SK-MEL-5 (cell line): Measurements from ENCODE around the gene GPR153. TPM values are rescaled to one million over a fixed set of nuclear protein-coding genes. Genes with fewer than 3 reads are reported as not detected.

Experiments
- DNase-seq: peaks from one replicate; pipeline ENCODE4 v3.0.0-alpha.2; 2016; ENCODE audit warnings: low read depth, low spot score
- in situ Hi-C: cut with HindIII; loops from 2 replicates; pipeline ENCODE4 v1.10.0; 2016; ENCODE audit warnings: low sequenced_read_pairs, high pct_unique_total_duplicates, low pct_unique_long_range_greater_than_20kb
- total RNA-seq: library from RNA; depleted of rRNA; stranded (reverse); fragments of >200 nt; shearing (Covaris generic); gene quantifications from 2 replicates; pipeline ENCODE4 v1.2.3, GENCODE V29; 2014

GPR153 gene
- total RNA-seq, 1 experiment from 2014 or later, result 4.7 TPM

DNA sequence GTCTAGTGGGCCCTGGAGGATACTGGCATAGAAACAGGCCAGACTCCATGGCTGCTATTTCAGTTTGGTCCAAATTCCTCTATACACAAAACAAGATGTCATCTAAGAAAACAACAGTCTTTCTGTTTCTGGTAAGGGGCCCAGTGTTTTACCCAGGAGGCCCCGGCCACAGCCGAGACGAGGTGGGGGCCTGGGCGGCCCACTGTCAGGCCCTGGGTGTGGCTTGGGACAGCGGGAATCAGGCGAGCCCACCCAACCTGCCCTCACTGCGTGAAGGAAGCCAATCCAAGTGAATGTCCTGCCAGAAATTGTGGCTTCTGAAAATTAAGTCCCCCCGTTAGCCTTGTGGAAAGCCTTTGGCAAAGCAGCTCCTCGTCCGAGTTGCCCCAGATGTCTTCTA lies 31.2 kb upstream of the GPR153 start:
- in situ Hi-C loops, result no loop called here
- no peak for DNase-seq

DNA sequence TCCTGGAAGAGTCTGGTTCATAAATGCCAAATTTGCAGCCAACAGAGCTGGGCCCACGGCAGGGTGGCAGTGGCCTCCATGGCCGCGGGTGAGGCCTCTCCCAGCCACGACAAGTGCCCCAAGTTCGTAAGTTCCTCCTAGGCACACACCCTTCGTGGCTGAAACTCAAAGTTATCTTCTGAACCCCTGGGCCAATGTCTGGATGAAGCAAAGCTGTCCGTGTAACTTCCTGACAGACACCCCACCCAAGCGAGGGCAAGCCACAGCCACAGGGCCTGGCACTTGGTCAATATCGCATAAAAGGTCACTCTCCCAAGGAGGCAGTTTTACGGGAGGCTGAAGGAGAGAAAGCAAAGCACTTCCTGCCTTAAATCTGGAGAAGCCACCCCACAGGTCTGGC lies 27.8 kb upstream of the GPR153 start:
- in situ Hi-C loops, result no loop called here
- no peak for DNase-seq

DNA sequence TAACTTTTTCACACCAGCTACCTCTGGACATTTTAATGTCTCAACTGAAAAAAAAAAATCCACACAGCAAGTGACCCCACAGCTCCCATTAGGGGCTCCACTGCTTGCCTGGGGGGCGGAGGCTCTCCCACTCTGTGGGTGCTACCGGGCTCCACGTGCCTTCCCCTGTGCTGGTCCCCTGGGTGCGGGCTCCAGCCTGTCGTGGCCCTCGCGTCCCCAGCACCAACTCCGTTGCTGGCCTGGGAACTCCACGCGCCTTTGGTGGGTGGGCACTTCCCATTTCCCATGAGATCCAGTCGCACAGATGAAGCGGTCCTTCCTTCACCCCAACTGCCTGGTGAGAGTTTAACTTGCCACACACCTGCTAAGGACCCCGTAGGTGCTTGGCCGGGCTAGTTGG lies 27.1 kb upstream of the GPR153 start:
- in situ Hi-C loops, result no loop called here

DNA sequence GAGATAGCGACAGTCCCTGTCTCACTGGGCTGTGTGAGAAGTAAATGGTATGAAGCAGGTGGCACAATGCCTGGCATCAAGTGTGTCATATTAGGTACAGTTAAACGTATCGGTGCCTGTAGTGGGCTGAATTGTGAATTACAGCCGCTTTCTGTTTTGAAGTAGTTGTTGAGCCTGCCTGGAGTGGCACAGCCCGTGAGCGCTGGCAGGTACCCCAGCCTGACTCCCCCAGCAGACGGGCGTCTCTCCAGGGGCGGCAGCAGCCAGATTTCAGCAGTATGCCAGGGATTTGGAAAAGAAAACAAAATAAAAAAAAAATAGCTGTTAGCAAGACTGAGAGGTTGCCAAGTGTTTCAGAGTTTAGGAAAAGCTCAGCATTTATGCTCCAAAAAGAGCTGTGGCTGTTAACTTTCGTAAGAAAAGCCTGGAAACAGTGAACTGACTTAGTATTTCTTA lies 26.6 kb upstream of the GPR153 start:
- in situ Hi-C loops, result no loop called here

More for the DNA sequence above, 27.1 kb upstream of the GPR153 start:
- DNase-seq, result no peak

DNA sequence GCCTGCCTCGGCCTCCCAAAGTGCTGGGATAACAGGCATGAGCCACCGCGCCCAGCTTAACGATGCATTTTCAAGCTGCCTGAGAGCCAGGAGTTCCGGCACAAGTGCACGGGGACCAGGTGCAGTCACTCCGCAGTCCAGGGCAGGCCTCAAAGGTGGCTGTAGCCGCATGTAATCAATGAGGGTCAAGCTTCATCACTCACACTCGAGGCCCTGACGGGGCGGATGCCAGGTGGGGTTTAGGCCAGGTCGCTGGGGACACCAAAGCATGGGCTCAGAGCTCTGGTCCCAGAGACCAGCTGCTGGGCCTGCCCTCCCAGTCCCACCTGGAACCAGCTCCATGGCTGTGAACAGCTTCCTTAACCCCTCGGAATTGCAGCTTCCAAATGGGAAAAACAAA lies 26.1 kb upstream of the GPR153 start:
- no peak for DNase-seq
- in situ Hi-C loops, result no loop called here

More for the DNA sequence above, 26.6 kb upstream of the GPR153 start:
- no peak for DNase-seq

DNA sequence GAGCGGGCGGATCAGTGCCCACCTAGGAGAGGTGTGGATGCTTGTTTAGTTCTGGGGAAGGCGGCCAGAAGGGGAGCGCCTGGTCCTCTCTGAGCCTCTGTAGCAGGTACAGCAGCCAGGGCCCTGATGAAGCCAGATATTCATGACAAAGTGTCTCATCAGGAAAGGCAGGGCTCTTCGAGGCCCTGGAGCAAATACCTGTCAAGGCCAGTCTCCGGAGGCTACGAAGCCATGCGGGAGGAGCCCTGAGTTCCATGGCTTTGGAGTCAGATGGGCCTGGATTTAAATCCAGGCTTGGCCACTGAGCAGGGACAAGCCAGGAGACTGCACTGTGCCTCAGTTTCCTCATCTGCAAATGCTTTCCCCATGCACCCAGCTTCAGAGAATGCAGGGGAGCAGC lies 25.4 kb upstream of the GPR153 start:
- in situ Hi-C loops, result no loop called here
- no peak for DNase-seq

DNA sequence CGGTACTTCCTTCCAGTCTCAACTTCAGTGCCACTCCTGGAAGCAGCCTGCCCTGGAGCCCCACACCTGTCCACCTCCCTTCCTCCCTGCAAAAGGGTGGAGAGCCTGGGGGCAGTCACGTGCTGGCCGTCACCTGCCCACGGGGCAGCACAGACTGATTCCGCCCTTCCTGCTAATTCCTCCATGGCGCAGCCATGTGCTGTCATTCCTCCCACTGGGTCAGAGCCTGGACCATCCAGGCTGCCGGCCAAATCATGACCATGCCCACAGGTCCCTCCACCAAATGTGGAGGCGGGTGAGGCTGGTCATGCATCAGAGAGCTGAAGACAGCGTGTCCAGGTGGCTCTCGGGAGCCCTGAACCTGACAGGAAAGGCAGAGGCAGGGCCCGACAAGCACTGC lies 24.4 kb upstream of the GPR153 start:
- in situ Hi-C loops, result no loop called here
- DNase-seq, result no peak

DNA sequence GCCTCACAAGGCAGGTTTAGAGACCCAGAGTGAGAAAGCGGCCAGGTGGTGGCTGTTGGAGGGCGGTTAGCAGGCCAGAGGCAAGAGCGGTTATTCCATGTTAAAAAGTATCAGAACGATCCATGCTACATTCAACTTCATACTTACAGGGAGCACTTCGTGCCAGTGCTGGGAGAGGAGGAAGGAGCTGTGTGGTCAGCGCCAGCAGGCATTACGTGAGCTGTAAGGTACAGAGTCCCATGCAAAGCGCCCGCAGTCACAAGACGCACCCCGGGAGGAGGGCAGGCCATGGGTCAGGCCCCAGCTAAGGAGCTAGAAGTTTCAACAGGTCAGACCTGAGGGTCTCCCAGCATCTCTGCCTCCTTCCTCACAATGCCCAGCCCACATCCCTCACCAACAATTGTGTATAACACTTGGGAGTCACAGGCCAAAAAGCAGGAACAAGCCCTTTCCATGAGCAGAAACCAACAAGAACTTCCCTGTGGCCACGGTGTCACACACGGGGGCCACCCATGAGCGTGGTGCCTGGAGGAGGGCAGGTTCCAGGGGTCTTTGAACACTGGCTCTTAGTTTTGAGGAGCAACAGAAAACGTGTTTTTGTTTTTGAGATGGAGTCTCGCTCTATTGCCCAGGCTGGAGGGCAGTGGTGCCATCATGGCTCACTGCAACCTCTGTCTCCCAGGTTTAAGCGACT lies 21.8 kb upstream of the GPR153 start:
- in situ Hi-C loops, result no loop called here
- DNase-seq, result no peak

DNA sequence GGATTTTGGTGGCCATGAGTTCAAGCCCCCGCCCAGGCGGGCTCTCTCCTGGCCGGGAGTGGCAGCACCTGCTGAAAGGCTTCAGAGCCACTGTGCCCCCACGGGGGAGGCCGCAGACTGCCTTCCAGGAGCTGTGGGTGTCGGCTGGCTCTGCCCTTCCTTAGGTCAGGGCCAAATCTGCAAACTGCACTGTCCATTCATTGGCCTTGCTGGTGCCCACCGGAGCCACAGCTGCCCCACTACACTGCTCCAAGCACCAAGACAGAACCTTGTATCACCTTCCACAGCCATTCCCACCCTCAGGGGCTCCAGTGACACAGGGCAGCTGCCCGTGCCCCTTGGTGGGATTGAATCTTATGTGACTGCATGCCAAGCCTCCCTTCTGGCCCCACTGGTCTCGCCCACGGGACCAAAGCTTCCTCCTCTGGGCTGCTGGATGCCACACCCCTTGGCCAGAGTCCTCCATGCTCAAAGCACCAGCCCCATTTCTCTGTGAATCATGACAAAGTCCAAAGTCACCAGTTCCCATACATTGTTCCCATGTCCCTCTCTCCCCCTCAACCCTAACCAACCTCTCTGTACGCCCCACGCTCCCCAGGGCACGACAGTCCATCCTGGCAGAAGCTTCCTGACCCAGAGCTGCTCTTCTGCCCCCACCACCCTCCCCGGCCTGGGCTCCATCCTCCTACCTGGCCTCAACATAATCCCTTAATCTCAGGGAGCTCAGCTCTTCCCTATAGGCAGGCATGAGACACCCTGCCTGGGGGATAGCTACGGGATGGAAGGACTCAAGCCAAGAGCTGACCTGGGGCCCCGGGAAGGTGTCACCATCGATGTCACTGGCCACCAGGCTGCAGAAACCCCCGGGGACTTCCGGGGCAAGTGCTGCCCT lies 20.9 kb upstream of the GPR153 start:
- in situ Hi-C loops, result no loop called here
- no peak for DNase-seq

DNA sequence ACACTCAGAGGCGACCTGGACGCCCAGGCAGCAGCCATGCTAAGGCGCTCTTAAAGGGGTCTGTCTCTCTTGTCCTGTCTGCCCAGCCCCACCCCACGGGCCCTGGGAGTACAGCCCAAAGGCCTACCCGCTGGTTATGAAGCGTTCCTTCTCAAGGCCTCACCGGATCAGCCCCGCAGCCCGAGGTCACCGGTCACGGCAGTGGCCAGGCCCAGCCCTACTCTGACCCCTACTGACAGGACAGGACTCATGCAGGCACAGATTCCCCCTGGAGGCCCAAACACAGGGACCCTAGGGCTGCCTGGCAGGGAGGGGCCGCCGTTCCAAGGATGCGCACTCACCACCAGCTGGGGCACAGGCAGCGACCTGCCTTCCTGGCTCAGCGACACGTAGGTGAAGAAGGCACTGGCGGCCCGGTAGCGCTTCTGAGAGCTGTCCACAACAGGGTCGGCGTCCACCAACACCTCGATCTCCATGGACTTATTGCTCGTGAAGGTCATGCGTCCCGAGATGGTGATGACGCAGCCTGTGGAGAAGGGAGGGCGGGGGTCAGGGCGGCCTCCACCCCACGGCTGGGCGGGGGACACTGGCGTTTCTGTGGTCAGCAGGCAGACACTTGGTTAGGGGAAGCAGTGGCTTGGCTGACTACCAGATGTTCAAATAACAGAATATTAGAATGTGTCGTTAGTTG lies 20.0 kb upstream of the GPR153 start:
- in situ Hi-C loops, result no loop called here
- DNase-seq, result peak; percentile 24

DNA sequence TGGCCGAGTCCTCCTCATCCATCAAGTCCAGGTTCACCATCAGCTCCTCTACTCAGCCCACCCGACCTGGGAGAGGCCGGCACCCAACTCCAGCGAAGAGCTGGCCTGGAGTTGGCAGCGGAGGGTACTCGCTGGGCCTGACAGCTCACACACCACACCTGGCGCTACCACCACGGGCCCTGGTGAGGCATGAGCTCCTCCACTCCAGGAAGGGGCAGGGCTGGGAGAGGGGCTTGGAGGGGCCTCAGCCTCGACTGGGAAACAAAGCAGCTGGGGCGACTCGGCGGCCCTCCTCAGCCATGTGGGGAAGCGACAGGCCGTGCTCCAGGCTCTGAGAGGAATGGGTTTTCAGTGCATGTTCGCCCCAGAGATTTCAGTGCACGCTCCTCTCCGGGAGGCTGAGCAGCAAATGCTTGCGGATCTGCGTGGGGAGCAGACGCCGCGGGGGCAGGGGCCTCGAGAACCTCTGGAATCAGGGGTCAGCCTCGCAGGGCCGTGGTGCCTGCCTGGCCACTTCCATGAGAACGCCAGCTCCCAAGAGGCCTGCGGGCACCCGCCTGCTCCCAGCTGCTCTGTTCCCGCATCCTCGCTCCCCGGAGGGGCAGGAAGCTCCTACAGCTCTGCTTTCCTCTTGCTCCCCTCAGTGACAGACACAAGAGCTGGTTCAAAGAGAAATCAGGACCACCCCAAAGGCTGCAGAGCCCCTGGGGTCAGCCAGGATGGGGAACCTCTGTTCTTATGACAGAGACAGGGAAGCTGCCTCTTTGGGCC lies 18.9 kb upstream of the GPR153 start:
- no peak for DNase-seq
- in situ Hi-C loops, result no loop called here

DNA sequence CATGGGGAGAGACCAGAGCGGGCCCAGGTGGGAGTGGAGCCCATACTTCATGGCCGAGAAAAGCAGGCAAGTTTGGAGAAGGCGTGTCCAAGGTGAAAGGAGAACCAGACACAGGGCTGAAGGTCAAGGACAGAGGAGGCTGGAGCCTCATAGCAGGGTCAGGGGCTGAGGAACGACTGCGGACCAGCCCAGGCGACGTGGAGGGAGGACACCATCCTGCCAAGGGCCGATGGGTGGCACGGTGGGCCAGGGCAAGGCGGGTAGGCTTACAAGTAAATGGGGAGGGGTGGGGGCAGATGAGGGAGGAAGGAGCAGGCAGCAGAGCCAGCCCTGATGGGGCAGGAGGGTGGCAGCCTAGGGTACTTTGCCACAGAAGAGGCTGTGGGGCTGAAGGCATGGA lies 18.2 kb upstream of the GPR153 start:
- DNase-seq, result no peak
- in situ Hi-C loops, result no loop called here

DNA sequence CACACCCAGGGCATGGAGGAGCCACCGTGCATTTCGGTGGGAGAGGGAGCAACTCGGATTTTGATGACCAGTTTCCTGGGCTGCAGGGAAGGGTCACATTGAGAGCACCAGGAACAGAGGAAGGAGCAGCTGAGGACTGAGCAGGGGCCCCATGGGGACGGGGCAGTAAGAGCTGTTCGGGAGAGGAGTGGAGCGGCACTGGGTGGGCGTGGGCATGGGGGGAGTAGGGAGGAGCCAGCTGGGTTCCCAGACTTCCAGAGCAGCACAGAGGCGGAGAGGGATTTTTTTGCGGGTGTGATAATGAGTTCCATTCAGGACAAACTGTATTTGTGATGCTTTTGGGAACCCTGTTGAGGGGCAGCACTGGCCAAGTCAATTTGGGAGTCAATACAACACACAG lies 17.4 kb upstream of the GPR153 start:
- no peak for DNase-seq
- in situ Hi-C loops, result no loop called here

DNA sequence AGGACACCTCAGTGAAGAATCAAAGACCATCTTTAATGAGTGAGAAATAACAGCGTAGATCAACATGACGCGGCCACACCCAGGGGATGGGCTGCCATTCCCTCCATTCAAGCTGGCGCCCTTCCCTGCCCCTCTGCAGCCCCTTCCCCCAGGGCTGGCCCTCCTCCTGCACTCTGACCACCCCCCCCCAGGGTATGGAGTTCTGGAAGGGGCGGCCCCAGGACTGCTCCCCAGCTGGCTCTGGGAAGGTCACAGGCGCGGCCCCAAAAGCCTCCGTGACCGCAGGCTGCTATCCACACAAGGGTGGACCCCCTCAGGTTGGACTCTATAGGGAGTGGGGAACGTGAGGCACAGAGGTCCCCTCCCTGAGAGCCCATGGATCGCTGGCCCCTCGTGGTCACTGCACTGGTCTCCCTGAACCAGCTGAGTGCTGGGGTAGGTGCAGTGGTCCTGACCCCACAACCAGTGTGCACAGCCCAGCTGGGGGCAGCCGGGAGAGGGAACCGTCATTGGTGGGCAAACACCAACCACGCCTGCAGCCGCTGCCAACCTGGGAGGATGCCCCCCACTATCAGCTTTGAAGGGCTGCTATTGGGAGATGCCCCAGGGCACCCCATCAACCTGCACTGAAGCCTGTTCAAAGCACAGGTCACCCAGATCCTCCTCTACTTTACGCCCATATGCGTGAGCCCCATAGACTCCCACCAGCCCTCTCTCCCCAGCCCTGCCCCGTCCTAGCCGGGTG lies 16.1 kb upstream of the GPR153 start:
- no peak for DNase-seq
- in situ Hi-C loops, result no loop called here

DNA sequence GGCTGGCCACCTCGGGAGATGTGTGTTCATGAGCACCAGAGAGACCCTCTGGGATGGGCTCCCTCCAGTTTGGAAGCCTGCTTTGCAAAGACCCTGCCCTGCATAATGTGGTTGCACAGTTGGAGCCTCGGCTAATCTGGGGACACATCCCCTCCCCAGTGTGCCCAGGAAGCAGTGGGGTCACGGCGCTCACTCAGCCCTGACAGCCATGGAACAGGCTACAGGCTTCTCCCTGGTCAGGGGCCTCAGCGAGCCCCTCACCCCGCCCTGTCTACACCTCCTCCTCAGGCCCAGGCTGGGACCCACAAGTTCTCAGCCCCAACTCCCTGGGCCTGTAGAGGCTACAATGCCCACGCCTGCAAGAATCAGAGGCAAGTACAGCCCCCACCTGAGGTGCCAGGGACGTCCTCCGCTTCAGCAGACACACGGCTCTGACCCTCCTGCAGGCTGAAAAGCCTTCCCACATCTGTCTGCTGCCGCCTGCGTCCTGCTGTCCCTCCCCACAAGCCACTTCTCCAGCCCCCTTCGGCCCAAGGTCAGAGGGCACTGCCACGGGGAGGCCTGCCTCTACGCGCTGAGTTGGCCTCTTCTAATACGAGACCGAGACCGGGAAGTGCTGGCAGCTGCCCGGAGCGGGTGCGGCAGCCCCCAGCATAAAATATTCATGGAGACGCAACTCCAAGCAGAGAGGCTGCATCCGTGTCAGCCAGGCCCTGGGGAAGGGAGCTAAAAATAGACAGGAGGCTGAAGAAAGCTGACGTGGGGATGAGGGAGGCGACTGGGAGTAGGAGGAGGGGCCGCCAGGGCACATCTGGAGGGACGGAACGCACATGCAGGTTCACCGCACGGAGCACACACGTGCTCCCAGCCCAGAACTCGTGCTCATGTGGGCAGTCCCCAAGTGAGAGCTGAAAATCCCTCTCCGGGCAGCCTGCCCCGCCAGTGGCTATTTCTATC lies 15.2 kb upstream of the GPR153 start:
- in situ Hi-C loops, result no loop called here
- no peak for DNase-seq

DNA sequence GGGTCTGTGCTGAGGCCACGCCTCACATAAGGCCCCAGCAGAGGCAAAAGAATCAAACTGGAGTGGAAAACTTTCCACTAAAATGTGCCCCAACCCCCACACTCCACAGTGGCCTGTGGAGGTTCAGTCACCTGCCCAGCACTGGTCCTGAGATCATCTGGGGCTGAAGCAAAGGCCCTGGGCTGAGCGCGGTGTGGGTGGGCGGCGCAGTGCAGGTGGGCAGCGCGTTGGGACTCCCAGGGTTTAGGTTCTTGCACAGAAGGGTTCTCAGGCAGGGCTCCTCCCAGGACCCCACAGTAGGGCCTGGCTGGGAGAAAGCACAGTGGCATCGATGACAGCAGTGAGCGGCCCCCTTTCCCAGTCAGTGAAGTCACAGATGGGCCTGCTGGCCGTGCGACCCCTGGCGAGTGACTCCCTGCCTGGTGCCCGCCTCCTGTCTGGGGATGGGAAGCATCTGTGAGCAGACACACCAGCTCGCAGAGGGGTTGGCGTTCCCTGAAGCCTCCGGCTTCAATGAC lies 13.8 kb upstream of the GPR153 start:
- in situ Hi-C loops, result no loop called here
- no peak for DNase-seq
